ENCODE measurements around the gene CBR3. TPM values are rescaled to one million over a fixed set of nuclear protein-coding genes. Genes with fewer than 3 reads are reported as not detected.
A peak's percentile ranks its signal among the peaks of the same experiment; 100 is the strongest.
"Not testable (repeated sequence)": the region's sequence is repeated elsewhere in the genome, so short reads cannot be mapped to it uniquely, and the experiment has no call there.

Gene CBR3
- total and polyA plus RNA-seq, 4 experiments from 2014 or later, result 9.2 to 24.9 (median 12.5) TPM

DNA sequence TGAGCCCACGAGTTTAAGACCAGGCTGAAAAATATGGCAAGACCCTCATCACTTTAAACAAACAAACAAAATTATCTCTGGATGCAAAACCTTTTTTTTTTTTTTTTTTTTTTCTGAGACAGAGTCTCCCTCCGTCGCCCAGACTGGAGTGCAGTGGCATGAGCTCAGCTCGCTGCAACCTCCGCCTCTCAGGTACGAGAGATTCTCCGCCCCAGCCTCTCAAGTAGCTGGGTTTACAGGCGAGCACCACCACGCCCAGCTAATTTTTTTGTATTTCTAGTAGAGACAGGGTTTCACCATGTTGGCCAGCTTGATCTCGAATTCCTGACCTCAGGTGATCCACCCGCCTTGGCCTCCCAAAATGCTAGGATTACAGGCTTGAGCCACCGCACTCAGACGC lies 4.9 kb downstream of the CBR3 start:
- intact Hi-C loops (cut with micrococcal nuclease), result loop anchor here (5.0 to 10.0 kb wide), 2 partner anchors 248 to 865 kb away; partner anchors contain the start of genes CHAF1B and RIPPLY3
- not testable (repeated sequence) for H3K27ac ChIP-seq (ENCODE audit: low read depth, low read length)

DNA sequence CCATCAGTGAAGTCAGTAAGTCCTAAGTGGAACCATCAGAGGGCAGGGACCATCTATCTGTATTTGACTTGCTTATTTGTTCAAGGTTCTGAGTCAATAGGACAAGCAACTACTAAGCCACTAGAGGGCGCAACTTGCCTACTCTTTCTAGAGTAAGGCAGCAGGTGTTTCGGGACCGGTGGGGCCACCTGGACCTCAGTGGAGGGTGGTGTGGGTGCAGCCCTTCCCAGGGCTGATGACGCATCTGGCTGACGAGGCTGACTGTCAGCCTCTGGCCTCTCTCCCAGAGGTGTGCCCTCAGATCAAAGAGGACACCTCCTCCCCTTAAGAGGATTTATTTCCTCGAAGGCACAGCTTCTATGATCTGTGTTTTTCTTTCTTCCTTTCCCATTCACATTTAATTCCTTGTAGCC lies 6.6 kb downstream of the CBR3 start:
- peaks cover 40% of the 10 kb centered on the region for H3K4me1 ChIP-seq (ENCODE audit: insufficient read depth, low read length)
- Mint-ChIP-seq H3K27me3 (no peaks in the 10 kb centered on the region), H3K36me3 (peaks cover 5 to 14% of the 10 kb centered on the region in 2 donors), H3K27ac (peak overlapping the region; percentile 69 to 95 (median 89)), H3K4me3 (peak overlapping the region in 5 of 8 donors; percentile 7 to 53 (median 12)), H3K4me1 (peaks cover 25 to 50% (median 29%) of the 10 kb centered on the region in 4 donors), H3K9me3 (peaks cover 0 to 2% (median 0%) of the 10 kb centered on the region in 8 donors)
- ChIA-PET POLR2A (ENCODE audit: partially characterized antibody) (interaction anchor here (0.7 to 1.9 kb wide), 4 partner anchors 12 to 178 kb away, joined by 3 to 7 read pairs (median 4); partner anchors contain the start of gene MORC3), CTCF (ENCODE audit: partially characterized antibody) (interaction anchor here (0.6 to 9.8 kb wide), 22 partner anchors 9 to 1111 kb away, joined by 3 to 133 read pairs (median 4); no protein-coding TSS in a partner anchor)
- no peaks in the 10 kb centered on the region for H3K27me3 ChIP-seq (ENCODE audit: insufficient read depth, low read length)
- peak; percentile 87 to 96 (median 89) for DNase-seq
- H3K4me3 ChIP-seq (ENCODE audit: low read length in 2 of 2), result no peak overlapping the region
- intact Hi-C loops (cut with micrococcal nuclease), result loop anchor here (1.0 to 10.0 kb wide), 6 partner anchors 15 to 863 kb away; partner anchors contain the start of genes CHAF1B, DOP1B and RIPPLY3
- peak overlapping the region; percentile 54 for H3K27ac ChIP-seq (ENCODE audit: low read depth, low read length)
- no peaks in the 10 kb centered on the region for H3K9me3 ChIP-seq (ENCODE audit: control insufficient read depth in 1 of 2, low read length in 2 of 2)
- no peaks in the 10 kb centered on the region for H3K36me3 ChIP-seq (ENCODE audit: insufficient read depth, low read length)

More for the DNA sequence above, 4.9 kb downstream of the CBR3 start:
- Mint-ChIP-seq H3K36me3 (peaks cover 0 to 16% of the 10 kb centered on the region in 2 donors), H3K4me1 (peaks cover 16 to 41% (median 20%) of the 10 kb centered on the region in 4 donors)
- not testable (repeated sequence) for H3K27me3 Mint-ChIP-seq; H3K36me3 ChIP-seq (ENCODE audit: insufficient read depth, low read length); H3K9me3 ChIP-seq (ENCODE audit: control insufficient read depth in 1 of 2, low read length in 2 of 2); H3K27me3 ChIP-seq (ENCODE audit: insufficient read depth, low read length); H3K9me3 Mint-ChIP-seq; DNase-seq; H3K4me3 Mint-ChIP-seq; H3K27ac Mint-ChIP-seq; H3K4me3 ChIP-seq (ENCODE audit: low read length in 2 of 2)
- POLR2A ChIA-PET (ENCODE audit: partially characterized antibody), result interaction anchor here (0.6 kb wide), 1 partner anchor 124 kb away, joined by 3 read pairs; no protein-coding TSS in a partner anchor
- CTCF ChIA-PET (ENCODE audit: partially characterized antibody), result interaction anchor here (0.6 to 9.8 kb wide), 10 partner anchors 13 to 788 kb away, joined by 3 to 133 read pairs (median 6); partner anchors contain the start of gene CHAF1B
- peaks cover 30% of the 10 kb centered on the region for H3K4me1 ChIP-seq (ENCODE audit: insufficient read depth, low read length)

DNA sequence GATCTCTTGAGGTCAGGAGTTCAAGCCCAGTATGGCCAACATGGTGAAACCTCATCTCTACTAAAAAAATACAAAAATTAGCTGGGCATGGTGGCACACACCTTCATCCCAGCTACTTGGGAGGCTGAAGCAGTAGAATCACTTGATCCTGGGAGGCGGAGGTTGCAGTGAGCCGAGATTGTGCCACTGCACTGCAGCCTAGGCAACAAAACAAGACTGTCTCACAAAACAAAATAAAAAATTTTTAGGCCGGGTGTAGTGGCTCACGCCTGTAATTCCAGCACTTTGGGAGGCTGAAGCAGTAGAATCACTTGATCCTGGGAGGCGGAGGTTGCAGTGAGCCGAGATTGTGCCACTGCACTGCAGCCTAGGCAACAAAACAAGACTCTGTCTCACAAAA lies 9.4 kb downstream of the CBR3 start:
- not testable (repeated sequence) for H3K9me3 ChIP-seq (ENCODE audit: control insufficient read depth in 1 of 2, low read length in 2 of 2); H3K36me3 Mint-ChIP-seq; H3K27ac ChIP-seq (ENCODE audit: low read depth, low read length); H3K4me3 ChIP-seq (ENCODE audit: low read length in 2 of 2); H3K36me3 ChIP-seq (ENCODE audit: insufficient read depth, low read length); H3K27me3 Mint-ChIP-seq; H3K9me3 Mint-ChIP-seq; H3K27me3 ChIP-seq (ENCODE audit: insufficient read depth, low read length); DNase-seq
- intact Hi-C loops (cut with micrococcal nuclease), result loop anchor here (5.0 to 10.0 kb wide), 2 partner anchors 243 to 861 kb away; partner anchors contain the start of genes CHAF1B and RIPPLY3
- peak overlapping the region in 1 of 8 donors; percentile 38 for H3K4me3 Mint-ChIP-seq
- peaks cover 37% of the 10 kb centered on the region for H3K4me1 ChIP-seq (ENCODE audit: insufficient read depth, low read length)
- ChIA-PET CTCF (ENCODE audit: partially characterized antibody) (interaction anchor here (8.2 to 9.8 kb wide), 2 partner anchors 9 to 67 kb away, joined by 77 to 133 read pairs; no protein-coding TSS in a partner anchor), POLR2A (ENCODE audit: partially characterized antibody) (interaction anchor here (1.2 to 2.8 kb wide), 2 partner anchors 9 to 176 kb away, joined by 5 to 14 read pairs; partner anchors contain the start of gene MORC3)
- H3K27ac Mint-ChIP-seq, result peak overlapping the region in 1 of 7 donors; percentile 17
- H3K4me1 Mint-ChIP-seq, result peaks cover 23 to 45% (median 30%) of the 10 kb centered on the region in 4 donors

DNA sequence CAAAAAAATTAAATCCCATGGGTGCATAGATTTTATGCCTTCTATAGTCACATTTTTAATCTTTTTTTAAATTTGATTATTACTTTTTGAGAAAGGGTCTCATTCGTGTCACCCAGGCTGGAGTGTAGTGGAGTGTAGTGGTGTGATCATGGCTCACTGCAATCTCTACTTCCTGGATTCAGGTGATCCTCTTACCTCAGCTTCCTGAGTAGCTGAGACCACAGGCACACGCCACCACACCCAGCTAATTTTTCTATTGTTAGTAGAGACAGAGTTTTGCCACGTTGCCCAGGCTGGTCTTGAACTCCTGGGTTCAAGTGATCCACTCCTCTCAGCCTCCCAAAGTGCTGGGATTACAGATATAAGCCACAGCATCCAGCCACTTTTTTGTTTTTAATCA lies 10.4 kb downstream of the CBR3 start:
- Mint-ChIP-seq H3K36me3 (peaks cover 5 to 10% of the 10 kb centered on the region in 2 donors), H3K9me3 (peaks cover 0 to 2% (median 0%) of the 10 kb centered on the region in 8 donors), H3K4me3 (peak overlapping the region; percentile 51 to 74 (median 66)), H3K27ac (peak overlapping the region; percentile 73 to 93 (median 84)), H3K4me1 (peaks cover 29 to 56% (median 39%) of the 10 kb centered on the region in 4 donors), H3K27me3 (no peaks in the 10 kb centered on the region)
- Histone ChIP-seq H3K9me3 (ENCODE audit: control insufficient read depth in 1 of 2, low read length in 2 of 2) (no peaks in the 10 kb centered on the region), H3K4me3 (ENCODE audit: low read length in 2 of 2) (no peak overlapping the region), H3K27me3 (ENCODE audit: insufficient read depth, low read length) (no peaks in the 10 kb centered on the region), H3K4me1 (ENCODE audit: insufficient read depth, low read length) (peaks cover 47% of the 10 kb centered on the region), H3K27ac (ENCODE audit: low read depth, low read length) (peak overlapping the region; percentile 32), H3K36me3 (ENCODE audit: insufficient read depth, low read length) (no peaks in the 10 kb centered on the region)
- ChIA-PET CTCF (ENCODE audit: partially characterized antibody) (interaction anchor here (0.8 to 1.5 kb wide), 3 partner anchors 11 to 177 kb away, joined by 3 to 6 read pairs (median 3); partner anchors contain the start of gene CBR3), POLR2A (ENCODE audit: partially characterized antibody) (interaction anchor here (0.9 to 2.8 kb wide), 9 partner anchors 9 to 182 kb away, joined by 3 to 14 read pairs (median 5); partner anchors contain the start of genes CBR3, MORC3 and SETD4)
- intact Hi-C loops (cut with micrococcal nuclease), result loop anchor here (10.0 kb wide), 1 partner anchor 860 kb away; the partner anchor contains the start of gene RIPPLY3
- DNase-seq, result peak; percentile 30 to 54 (median 50)

DNA sequence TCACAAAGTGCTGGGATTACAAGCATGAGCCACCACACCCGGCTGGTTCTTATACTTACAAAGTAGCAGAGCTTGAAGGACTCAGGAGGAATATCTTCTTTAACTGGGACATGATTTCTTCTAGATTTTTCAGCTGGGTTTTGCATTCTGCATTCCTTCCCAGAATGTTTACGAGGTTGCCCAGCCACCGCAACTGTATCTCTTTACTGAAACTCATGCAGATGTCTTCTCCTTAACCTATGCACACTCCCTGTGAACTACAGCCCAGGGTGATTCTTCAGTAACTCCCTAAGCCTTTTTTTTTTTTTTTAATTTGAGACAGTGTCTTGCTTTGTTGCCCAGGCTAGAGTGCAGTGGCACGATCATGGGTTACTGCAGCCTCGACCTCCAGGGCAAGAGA lies 13.0 kb downstream of the CBR3 start:
- H3K27ac ChIP-seq (ENCODE audit: low read depth, low read length), result no peak overlapping the region
- Mint-ChIP-seq H3K27ac (peak overlapping the region in 3 of 7 donors; percentile 9 to 61 (median 24)), H3K4me1 (peaks cover 29 to 59% (median 42%) of the 10 kb centered on the region in 4 donors), H3K27me3 (no peaks in the 10 kb centered on the region), H3K4me3 (no peak overlapping the region), H3K9me3 (peaks cover 0 to 2% (median 0%) of the 10 kb centered on the region in 8 donors), H3K36me3 (peaks cover 5% of the 10 kb centered on the region in 2 donors)
- no peaks in the 10 kb centered on the region for H3K36me3 ChIP-seq (ENCODE audit: insufficient read depth, low read length)
- intact Hi-C loops (cut with micrococcal nuclease), result loop anchor here (10.0 kb wide), 1 partner anchor 857 kb away; the partner anchor contains the start of gene RIPPLY3
- ChIA-PET CTCF (ENCODE audit: partially characterized antibody) (interaction anchor here (0.6 to 2.2 kb wide), 6 partner anchors 20 to 186 kb away, joined by 3 to 5 read pairs (median 4); no protein-coding TSS in a partner anchor), POLR2A (ENCODE audit: partially characterized antibody) (interaction anchor here (1.0 kb wide), 1 partner anchor 12 kb away, joined by 4 read pairs; no protein-coding TSS in a partner anchor)
- peaks cover 45% of the 10 kb centered on the region for H3K4me1 ChIP-seq (ENCODE audit: insufficient read depth, low read length)
- H3K27me3 ChIP-seq (ENCODE audit: insufficient read depth, low read length), result no peaks in the 10 kb centered on the region
- DNase-seq, result no peak
- H3K4me3 ChIP-seq (ENCODE audit: low read length in 2 of 2), result no peak overlapping the region
- H3K9me3 ChIP-seq (ENCODE audit: control insufficient read depth in 1 of 2, low read length in 2 of 2), result no peaks in the 10 kb centered on the region

DNA sequence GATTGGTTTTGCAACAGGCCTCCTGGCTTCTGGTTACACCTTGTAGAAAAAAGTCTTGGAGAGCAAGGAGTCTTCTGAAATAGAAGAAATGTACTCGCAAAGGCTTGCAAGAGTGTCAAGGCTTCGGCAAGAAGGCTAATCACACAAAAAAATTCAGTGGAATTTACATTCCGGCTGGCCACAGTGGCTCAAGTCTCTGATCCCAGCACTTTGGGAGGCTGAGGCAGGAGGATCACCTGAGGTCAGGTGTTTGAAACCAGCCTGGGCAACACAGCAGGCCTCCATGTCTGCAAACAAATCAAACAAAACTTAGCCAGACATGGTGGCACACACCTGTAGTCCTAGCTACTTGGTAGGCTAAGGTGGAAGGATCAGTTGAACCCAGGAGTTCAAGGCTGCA lies 14.0 kb downstream of the CBR3 start:
- POLR2A ChIA-PET (ENCODE audit: partially characterized antibody), result no interaction called here
- peaks cover 47% of the 10 kb centered on the region for H3K4me1 ChIP-seq (ENCODE audit: insufficient read depth, low read length)
- H3K36me3 ChIP-seq (ENCODE audit: insufficient read depth, low read length), result no peaks in the 10 kb centered on the region
- H3K27me3 ChIP-seq (ENCODE audit: insufficient read depth, low read length), result no peaks in the 10 kb centered on the region
- Mint-ChIP-seq H3K36me3 (peaks cover 5% of the 10 kb centered on the region in 2 donors), H3K4me1 (peaks cover 31 to 63% (median 49%) of the 10 kb centered on the region in 4 donors), H3K4me3 (no peak overlapping the region), H3K27me3 (no peaks in the 10 kb centered on the region), H3K9me3 (peaks cover 0 to under 1% (median 0%) of the 10 kb centered on the region in 8 donors), H3K27ac (no peak overlapping the region)
- CTCF ChIA-PET (ENCODE audit: partially characterized antibody), result interaction anchor here (1.0 to 7.6 kb wide), 5 partner anchors 8 to 185 kb away, joined by 3 to 133 read pairs (median 69); no protein-coding TSS in a partner anchor
- H3K27ac ChIP-seq (ENCODE audit: low read depth, low read length), result no peak overlapping the region
- no peaks in the 10 kb centered on the region for H3K9me3 ChIP-seq (ENCODE audit: control insufficient read depth in 1 of 2, low read length in 2 of 2)
- no peak for DNase-seq
- no peak overlapping the region for H3K4me3 ChIP-seq (ENCODE audit: low read length in 2 of 2)
- intact Hi-C loops (cut with micrococcal nuclease), result loop anchor here (10.0 kb wide), 1 partner anchor 856 kb away; the partner anchor contains the start of gene RIPPLY3
